Neural progenitor cell (in vitro differentiated cells): Measurements from ENCODE around the gene POP4.

ENCODE experiments used
- EZH2 ChIP-seq: fragments of 200-600 bp; sonication (generic); IDR thresholded peaks from 2 replicates; pipeline ENCODE4 v1.6.1; 2017; ENCODE audit warnings: antibody characterized with exemption, mild to moderate bottlenecking, moderate library complexity
- EZH2phosphoT487 ChIP-seq: fragments of 200-600 bp; sonication (generic); IDR thresholded peaks from 2 replicates; pipeline ENCODE4 v1.6.1; 2017; ENCODE audit warnings: antibody characterized with exemption
- TF ChIP-seq, protein P1 (sequence below): fragments of 200-600 bp; sonication (generic); IDR thresholded peaks from 2 replicates; pipeline ENCODE4 v1.5.1; 2017; ENCODE audit warnings: antibody characterized with exemption, mild to moderate bottlenecking

DNA sequence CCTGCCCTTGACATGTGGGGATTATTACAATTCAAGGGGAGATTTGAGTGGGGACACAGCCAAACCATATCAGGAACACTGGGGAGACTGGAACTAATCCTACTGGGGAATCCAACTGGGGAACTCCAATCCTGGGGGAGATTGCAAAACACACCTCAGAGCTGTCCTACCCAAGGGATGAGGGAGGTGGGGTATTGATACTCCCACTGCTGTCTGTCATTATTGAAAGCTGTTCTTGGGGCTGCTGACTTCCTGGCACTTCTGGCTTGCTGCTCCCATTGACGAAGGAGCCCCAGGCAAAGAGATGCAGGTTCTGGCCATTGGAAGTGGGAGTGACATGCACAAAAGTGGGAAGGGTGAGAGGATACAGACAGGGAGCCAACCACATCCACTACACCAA lies 24.7 kb upstream of the POP4 start:
- TF ChIP-seq, protein P1, sequence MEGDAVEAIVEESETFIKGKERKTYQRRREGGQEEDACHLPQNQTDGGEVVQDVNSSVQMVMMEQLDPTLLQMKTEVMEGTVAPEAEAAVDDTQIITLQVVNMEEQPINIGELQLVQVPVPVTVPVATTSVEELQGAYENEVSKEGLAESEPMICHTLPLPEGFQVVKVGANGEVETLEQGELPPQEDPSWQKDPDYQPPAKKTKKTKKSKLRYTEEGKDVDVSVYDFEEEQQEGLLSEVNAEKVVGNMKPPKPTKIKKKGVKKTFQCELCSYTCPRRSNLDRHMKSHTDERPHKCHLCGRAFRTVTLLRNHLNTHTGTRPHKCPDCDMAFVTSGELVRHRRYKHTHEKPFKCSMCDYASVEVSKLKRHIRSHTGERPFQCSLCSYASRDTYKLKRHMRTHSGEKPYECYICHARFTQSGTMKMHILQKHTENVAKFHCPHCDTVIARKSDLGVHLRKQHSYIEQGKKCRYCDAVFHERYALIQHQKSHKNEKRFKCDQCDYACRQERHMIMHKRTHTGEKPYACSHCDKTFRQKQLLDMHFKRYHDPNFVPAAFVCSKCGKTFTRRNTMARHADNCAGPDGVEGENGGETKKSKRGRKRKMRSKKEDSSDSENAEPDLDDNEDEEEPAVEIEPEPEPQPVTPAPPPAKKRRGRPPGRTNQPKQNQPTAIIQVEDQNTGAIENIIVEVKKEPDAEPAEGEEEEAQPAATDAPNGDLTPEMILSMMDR: no peak
- TF ChIP-seq EZH2: no peak
- TF ChIP-seq EZH2phosphoT487: no peak
